ENCODE results near the gene TDRD9.
"Not testable (repeated sequence)": the region's sequence is repeated elsewhere in the genome, so short reads cannot be mapped to it uniquely, and the experiment has no call there.

DNA sequence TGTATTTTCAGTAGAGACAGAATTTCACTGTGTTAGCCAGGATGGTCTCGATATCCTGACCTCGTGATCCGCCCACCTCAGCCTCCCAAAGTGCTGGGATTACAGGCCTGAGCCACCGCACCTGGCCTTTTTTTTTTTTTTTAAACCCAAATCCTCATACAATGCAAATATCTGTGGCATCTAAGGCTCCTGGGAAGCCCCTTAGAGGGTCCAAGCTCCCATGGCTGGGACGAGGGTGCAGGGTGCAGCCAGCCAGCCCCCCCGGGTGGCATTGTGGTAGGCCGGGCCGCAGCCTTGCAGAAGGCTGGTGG, 39.3 kb upstream of the TDRD9 start:
- not testable (repeated sequence) for TF ChIP-seq EZH2 (IDR thresholded peaks at IDR 0.05; ENCODE audit: insufficient read depth, poor library complexity, severe bottlenecking); EZH2phosphoT487 (IDR thresholded peaks at IDR 0.05; ENCODE audit: insufficient read depth, low read depth)
